GM21360 (cell line): ENCODE results near the gene FBXL2.
"Not testable (repeated sequence)": the region's sequence is repeated elsewhere in the genome, so short reads cannot be mapped to it uniquely, and the experiment has no call there.

Experiments used
- ATAC-seq: cut with Tn5 transposase; IDR thresholded peaks from one replicate; pipeline ENCODE4 v1.9.1; 2021; ENCODE audit warnings: mild to moderate bottlenecking, moderate library complexity; ENCODE audit not compliant: unreplicated experiment

The FBXL2 gene

DNA sequence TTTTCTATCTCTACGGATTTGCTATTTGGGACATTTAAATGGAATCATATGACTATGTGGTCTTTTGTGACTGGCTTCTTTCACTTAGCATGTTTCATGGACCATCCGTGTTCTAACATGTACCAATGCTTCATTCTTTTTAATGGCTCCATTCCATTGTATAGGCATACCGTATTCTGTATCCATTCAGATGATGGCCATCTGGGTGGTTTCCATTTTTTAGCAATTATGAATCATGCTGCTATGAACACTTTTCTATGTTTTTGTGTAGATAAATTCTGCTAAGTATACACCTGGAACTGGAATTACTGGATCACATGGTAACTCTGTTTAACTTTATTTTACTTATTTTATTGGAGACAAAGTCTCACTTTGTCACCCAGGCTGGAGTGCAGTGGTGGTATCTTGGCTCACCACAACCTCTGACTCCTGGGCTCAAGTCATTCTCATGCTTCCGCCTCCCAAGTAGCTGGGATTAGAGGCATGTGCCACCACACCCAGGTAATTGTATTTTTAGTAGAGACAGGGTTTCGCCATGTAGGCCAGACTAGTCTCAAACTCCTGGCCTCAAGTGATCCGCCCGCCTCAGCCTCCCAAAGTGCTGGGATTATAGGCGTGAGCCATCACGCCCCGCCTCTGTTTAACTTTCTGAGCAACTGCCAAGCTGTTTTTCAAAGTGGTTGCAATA, 149.5 kb downstream of the FBXL2 start:
- ATAC-seq, result no peak

DNA sequence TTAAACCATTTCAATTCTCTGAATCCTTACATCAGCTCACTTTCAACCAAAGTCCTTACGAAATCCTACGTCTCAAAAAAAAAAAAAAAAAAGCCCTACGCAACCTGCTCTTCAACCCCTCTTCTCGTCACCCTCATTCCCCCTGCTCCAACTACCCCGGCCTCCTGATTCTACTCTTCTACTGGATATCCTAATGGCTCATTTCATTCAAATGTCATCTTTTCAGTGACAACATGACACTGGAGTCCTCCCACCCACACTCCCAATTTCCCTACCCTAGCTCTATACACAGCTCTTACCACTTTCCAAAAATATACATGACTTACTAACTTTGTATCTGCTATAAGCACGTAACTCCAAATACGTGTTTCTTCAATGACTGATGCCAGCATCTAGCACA, 151.5 kb downstream of the FBXL2 start:
- ATAC-seq, result no peak

DNA sequence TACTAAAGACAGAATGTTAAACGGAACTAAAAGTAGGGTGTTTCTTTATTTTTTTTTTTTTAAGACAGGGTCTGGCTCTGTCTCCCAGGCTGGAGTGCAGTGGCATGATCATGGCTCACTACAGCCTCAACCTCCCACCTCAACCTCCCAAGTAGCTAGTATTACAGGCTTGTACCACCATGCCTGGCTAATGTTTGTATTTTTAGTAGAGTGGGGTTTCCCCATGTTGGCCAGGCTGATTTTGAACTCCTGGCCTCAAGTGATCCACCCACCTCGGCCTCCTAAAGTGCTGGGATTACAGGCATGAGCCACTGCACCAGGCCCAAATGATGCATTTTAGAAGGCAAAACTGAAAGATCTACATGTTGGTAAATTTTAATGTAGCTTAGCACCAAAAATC, 152.1 kb downstream of the FBXL2 start:
- not testable (repeated sequence) for ATAC-seq

DNA sequence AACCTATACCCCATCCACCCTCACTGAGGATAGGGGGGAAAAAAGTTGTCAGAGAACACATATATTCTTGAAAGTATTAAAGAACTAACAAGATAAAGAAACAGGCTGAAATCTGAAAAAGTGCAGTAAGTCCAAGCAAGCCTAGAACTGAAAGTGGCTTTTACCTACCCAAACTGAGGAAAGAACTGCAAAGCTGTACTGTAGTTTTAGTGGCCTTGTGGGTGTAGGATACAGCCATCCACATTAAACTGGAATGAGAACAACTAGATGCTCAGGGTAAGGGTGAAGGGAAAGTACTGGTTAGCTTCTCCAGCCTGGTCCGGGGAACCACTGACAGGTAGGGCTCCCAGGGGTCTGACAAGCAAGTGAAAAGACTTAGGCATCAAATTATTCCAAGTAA, 152.8 kb downstream of the FBXL2 start:
- no peak for ATAC-seq

DNA sequence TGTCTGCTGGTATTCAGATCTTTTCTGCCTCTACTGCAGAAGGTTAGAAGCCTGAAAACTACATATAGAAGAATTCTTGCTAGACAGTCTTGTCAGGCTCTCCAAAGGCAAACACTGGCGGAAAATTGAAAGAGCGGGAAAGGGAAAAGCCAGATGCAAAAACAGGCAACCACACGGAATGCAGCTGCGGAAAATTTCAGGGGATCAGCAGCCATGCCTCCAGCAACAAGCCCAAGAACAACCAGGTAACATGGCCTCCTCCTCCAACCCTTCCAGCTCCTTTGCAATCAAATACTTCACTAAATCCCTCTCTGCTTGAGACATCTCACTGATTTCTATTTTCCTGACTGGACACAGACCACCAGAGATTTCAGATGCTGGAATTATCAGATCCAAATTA, 153.3 kb downstream of the FBXL2 start:
- no peak for ATAC-seq

DNA sequence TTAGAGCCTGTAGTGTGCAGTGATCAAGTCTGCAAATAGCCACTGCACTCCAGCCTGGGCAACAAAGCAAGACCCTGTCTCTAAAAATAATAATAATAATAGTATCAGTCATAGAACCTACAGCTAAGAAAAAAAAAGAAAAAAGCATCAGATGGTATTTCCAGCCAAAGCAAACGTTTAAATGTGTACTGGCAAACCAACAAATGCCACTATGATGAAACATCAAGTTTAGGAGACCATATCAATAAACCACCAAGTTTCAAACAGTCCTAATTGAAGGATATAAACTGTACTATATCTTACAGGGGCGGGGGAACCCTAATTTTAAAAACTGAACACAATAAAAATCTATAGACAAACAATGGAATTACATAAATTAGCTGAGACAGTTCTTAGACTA, 156.6 kb downstream of the FBXL2 start:
- no peak for ATAC-seq
